ENCODE measurements around the gene TRHDE.
"Not testable (repeated sequence)": the region's sequence is repeated elsewhere in the genome, so short reads cannot be mapped to it uniquely, and the experiment has no call there.

Gene TRHDE

GRCh38 chr12:72699362-72699761 lies 427.2 kb downstream of the TRHDE start:
- no peak overlapping the region for H3K27ac ChIP-seq (ENCODE audit: low read length)
- no peak overlapping the region for H3K4me2 ChIP-seq (ENCODE audit: low read length)
- no peak overlapping the region for H2AFZ ChIP-seq (ENCODE audit: low read depth, low read length)
- no peak overlapping the region for H3K9ac ChIP-seq (ENCODE audit: low read length)
- no peaks in the 10 kb centered on the region for H4K20me1 ChIP-seq (ENCODE audit: insufficient read depth, low read length)
- no peak overlapping the region for H3K4me3 ChIP-seq (ENCODE audit: low read length)
- no peaks in the 10 kb centered on the region for H3K79me2 ChIP-seq (ENCODE audit: low read length)
- H3K4me1 ChIP-seq (ENCODE audit: low read length), result no peaks in the 10 kb centered on the region
- no peaks in the 10 kb centered on the region for H3K36me3 ChIP-seq (replicated peaks; ENCODE audit: low read depth, low read length)
- no peak for TF ChIP-seq CTCF (IDR thresholded peaks at IDR 0.05; ENCODE audit: low read depth, low read length)
- no peak for TF ChIP-seq EZH2phosphoT487 (IDR thresholded peaks at IDR 0.05; ENCODE audit: low read depth)
- H3K27me3 ChIP-seq (ENCODE audit: low read depth, low read length), result no peaks in the 10 kb centered on the region
- no peaks in the 10 kb centered on the region for H3K9me3 ChIP-seq (ENCODE audit: insufficient read depth, low read length)

- H3K4me3 ChIP-seq (ENCODE audit: low read length); H3K27ac ChIP-seq (ENCODE audit: low read length); H3K27me3 ChIP-seq (ENCODE audit: low read depth, low read length); H3K79me2 ChIP-seq (ENCODE audit: low read length); H3K4me2 ChIP-seq (ENCODE audit: low read length); H3K36me3 ChIP-seq (replicated peaks; ENCODE audit: low read depth, low read length); H4K20me1 ChIP-seq (ENCODE audit: insufficient read depth, low read length); H2AFZ ChIP-seq (ENCODE audit: low read depth, low read length); H3K9ac ChIP-seq (ENCODE audit: low read length); H3K9me3 ChIP-seq (ENCODE audit: insufficient read depth, low read length); H3K4me1 ChIP-seq (ENCODE audit: low read length): not testable (repeated sequence)
Observed at GRCh38 chr12:72712025-72712424, 439.9 kb downstream of the TRHDE start.

GRCh38 chr12:72716221-72716620 lies 444.1 kb downstream of the TRHDE start:
- Histone ChIP-seq H2AFZ (ENCODE audit: low read depth, low read length) (no peak overlapping the region), H3K9ac (ENCODE audit: low read length) (no peak overlapping the region), H3K36me3 (replicated peaks; ENCODE audit: low read depth, low read length) (no peaks in the 10 kb centered on the region), H3K4me3 (ENCODE audit: low read length) (no peak overlapping the region), H3K27ac (ENCODE audit: low read length) (no peak overlapping the region), H3K9me3 (ENCODE audit: insufficient read depth, low read length) (no peaks in the 10 kb centered on the region), H3K4me2 (ENCODE audit: low read length) (no peak overlapping the region), H3K79me2 (ENCODE audit: low read length) (no peaks in the 10 kb centered on the region), H4K20me1 (ENCODE audit: insufficient read depth, low read length) (no peaks in the 10 kb centered on the region), H3K4me1 (ENCODE audit: low read length) (no peaks in the 10 kb centered on the region), H3K27me3 (ENCODE audit: low read depth, low read length) (no peaks in the 10 kb centered on the region)
- TF ChIP-seq EZH2phosphoT487 (IDR thresholded peaks at IDR 0.05; ENCODE audit: low read depth) (no peak), CTCF (IDR thresholded peaks at IDR 0.05; ENCODE audit: low read depth, low read length) (no peak)

- H3K9ac ChIP-seq (ENCODE audit: low read length), result no peak overlapping the region
- no peak overlapping the region for H3K27ac ChIP-seq (ENCODE audit: low read length)
Observed at GRCh38 chr12:72717036-72717435, 444.9 kb downstream of the TRHDE start.

More at GRCh38 chr12:72717036-72717435, 444.9 kb downstream of the TRHDE start:
- H3K79me2 ChIP-seq (ENCODE audit: low read length), result no peaks in the 10 kb centered on the region
- no peak for TF ChIP-seq CTCF (IDR thresholded peaks at IDR 0.05; ENCODE audit: low read depth, low read length)
- TF ChIP-seq EZH2phosphoT487 (IDR thresholded peaks at IDR 0.05; ENCODE audit: low read depth), result no peak
- H3K4me1 ChIP-seq (ENCODE audit: low read length), result no peaks in the 10 kb centered on the region
- H3K4me2 ChIP-seq (ENCODE audit: low read length), result no peak overlapping the region
- no peaks in the 10 kb centered on the region for H4K20me1 ChIP-seq (ENCODE audit: insufficient read depth, low read length)
- no peak overlapping the region for H2AFZ ChIP-seq (ENCODE audit: low read depth, low read length)
- no peaks in the 10 kb centered on the region for H3K9me3 ChIP-seq (ENCODE audit: insufficient read depth, low read length)
- H3K27me3 ChIP-seq (ENCODE audit: low read depth, low read length), result no peaks in the 10 kb centered on the region
- H3K36me3 ChIP-seq (replicated peaks; ENCODE audit: low read depth, low read length), result no peaks in the 10 kb centered on the region
- H3K4me3 ChIP-seq (ENCODE audit: low read length), result no peak overlapping the region
